SK-N-MC (cell line): Measurements from ENCODE around the gene TMED8.

ENCODE experiments used
- EZH2 ChIP-seq: fragments of 200-600 bp; sonication (generic); IDR thresholded peaks from one replicate; pipeline ENCODE4 v1.6.1; 2017; ENCODE audit warnings: antibody characterized with exemption
- POLR2AphosphoS5 ChIP-seq: IDR thresholded peaks from 2 replicates; pipeline ENCODE4 v1.6.1; 2012; ENCODE audit warnings: mild to moderate bottlenecking, low read depth, low read length, borderline replicate concordance

DNA sequence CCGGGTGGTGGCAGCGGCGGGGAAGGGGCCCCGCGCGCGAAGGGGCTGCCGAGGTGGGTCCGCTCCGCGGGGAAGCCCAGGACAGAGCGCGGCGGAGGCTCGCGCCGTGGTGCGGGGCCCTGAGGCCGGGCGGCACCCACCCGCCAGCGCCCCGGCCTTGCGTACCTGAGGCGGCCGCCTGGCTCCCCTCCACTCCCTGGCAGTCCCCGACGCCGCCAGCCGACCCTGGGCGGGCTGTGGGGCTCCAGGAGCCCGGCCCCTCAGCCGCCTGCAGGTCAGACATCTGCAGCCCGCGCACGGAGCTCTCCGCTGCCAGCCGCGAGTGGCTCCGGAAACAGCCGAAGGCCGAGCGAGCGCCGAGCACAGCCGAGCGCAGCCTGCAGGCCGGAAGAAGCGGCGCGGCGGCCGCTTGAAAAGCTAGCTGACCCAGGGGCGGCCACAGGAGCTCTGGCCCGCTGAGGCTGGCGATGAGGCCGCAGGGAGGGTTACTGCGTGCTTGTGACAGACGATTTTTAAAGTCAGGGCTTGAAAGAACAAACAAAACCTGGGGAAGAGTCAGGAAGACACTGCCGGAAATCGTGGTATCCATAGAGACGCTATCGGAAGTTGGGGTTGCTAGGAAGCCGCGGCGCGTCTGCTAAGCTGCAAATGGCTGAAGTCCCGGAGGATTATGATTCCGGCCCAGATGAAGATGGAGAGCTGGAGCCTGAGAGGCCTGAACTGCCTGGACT lies at the start of gene TMED8, which contains the start of gene SAMD15:
- TF ChIP-seq POLR2AphosphoS5 = peak; percentile 80
- no peak for TF ChIP-seq EZH2
